Stimulated activated CD4-positive, alpha-beta T cell treated with anti-CD3 and anti-CD28 coated beads, Interleukin-15, amount 100 ng/mL, for 1 hour (primary cell): Measurements from ENCODE around the gene CRYGN.

Source experiments
- DNase-seq, 2 donors: peaks; one replicate each; pipeline ENCODE4 v3.0.0-alpha.2; 2020; ENCODE audit warnings: low read depth in 1 of 2, low spot score in 1 of 2

Gene CRYGN

GRCh38 chr7:151460474-151460855 lies 20.5 kb upstream of the CRYGN start:
- no peak for DNase-seq

GRCh38 chr7:151459726-151460473 lies 20.0 kb upstream of the CRYGN start:
- DNase-seq: no peak

DNA sequence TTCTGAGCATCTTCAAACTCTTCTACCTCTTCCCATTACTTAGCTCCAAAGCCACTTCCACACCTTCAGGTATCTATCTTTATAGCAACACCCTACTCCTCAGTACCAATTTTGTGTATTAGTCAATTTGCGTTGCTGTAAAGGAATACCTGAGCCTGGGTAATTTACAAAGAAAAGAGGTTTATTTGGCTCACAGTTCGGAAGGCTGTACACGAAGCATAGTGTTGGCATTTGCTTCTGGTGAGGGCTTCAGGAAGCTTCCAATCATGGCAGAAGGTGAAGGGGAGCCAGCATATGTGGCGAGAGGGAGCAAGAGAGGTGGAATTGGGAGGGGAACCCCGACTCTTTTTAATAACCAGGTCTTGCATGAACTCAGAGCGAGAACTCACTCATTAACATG lies 17.6 kb upstream of the CRYGN start:
- DNase-seq: no peak

DNA sequence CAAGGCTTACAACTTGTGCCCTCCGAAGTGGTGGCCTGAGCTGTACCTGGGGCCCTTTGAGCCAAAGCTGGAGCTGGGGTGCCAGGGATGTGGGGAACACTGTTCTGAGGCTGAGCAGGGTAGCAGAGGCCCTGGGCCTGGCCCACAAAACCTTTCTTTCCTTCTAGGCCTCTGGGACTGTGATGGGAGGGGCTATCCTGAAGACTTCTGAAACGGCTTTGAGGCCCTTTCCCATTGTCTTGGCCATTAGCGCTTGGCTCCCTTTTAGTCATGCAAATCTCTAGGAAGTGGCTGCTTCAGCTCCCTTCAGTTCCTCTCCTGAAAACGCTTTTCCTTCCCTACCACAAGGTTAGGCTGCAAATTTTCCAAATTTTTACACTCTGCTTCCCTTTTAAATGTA lies 16.8 kb upstream of the CRYGN start:
- DNase-seq: no peak

- no peak for DNase-seq
Observed at GRCh38 chr7:151456276-151456675, 16.3 kb upstream of the CRYGN start.

DNA sequence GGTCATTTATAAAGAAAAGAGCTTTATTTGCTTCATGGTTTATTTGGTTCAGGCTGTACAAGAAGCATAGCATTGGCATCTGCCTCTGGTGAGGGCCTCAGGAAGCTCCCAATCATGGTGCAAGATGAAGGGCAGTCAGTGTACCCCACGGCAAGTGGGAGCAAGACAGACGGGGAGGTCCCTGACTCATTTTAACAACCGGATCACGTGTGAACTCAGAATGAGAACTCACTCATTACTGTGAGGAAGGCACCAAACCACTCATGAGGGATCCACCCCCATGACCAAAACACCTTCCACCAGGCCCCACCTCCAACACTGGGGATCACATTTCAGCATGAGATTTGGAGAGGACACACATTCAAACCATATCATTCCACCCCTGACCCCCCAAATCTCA lies 15.7 kb upstream of the CRYGN start:
- DNase-seq: no peak

DNA sequence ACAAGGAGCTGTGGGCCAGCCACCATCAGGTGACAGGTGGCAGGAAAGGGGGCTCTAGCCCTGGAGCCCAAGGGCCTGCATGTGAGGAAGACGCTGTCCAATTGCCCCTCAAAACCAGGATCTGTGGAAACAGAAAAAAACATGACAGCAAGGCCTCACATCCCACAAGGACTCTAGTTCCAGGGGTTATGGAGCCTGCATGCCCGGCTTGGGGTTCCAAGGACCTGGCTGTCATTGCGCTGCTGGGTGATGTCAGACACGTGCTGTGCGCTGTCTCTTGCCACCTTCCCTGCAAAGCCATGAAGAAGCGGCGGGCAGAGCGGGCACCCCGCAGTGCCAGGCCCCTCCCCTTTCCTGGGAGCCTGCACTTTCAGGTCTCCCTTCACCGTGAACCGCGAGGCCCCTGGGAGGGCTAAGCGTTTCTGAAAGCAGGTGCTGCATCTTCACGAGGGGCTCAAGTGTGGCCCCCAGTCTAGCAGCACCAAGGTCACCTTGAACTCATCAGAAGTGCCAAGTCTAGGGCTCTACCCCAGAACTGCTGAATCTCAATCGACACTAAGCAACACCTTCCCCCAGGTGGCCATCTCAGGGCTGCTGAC lies 15.1 kb upstream of the CRYGN start:
- no peak for DNase-seq

DNA sequence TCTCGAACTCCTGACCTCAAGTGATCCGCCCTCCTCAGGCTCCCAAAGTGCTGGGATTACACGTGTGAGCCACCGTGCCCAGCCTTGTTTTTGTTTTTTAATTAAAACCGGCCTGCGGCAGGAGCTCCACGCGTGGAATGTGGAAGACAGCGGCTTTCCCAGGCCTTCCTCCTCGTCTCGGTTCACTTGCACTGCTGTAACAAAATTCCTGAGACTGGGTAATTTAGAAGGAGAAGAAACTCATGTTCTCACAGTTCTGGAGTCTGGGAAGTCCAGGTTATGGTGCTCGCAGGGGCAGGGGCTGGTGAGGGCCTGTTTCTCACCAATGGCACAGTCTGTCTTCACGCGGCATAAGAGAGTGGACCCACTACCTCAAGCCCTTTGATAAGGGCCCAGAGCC lies 14.4 kb upstream of the CRYGN start:
- DNase-seq: no peak

GRCh38 chr7:151453326-151453791 lies 13.4 kb upstream of the CRYGN start:
- no peak for DNase-seq

DNA sequence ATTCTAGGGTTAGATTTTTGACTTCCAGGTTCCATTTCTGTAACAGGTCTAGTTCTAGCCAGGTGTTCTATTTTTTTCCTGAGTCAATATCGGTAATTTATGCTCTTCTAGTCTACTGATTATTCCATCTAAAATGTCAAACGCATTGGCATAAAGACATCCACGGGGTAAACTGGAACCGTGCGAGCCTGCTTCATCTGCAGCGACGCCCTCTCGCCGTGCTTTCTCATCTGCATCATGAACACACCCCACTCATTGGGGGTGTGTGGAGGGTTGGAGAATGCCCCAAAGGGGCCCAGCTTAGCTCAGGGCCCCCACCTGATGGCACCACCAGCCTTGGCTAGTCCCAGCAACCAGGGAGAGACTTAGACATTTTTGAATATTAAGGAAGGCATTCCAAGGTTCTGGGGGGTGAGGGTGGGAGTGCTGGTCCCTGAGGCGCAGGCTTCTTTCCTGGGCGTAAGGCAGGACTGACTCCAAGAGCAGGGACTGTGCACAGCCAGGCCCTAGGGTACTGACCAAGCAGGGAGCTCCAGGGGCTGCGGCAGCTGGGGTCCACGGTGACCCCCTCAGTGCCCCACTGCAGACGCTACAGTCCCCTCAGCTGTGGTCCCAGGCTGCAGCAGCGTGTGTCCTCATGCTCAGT lies 12.9 kb upstream of the CRYGN start:
- no peak for DNase-seq

GRCh38 chr7:151451626-151452571 lies 12.0 kb upstream of the CRYGN start:
- DNase-seq: no peak

DNA sequence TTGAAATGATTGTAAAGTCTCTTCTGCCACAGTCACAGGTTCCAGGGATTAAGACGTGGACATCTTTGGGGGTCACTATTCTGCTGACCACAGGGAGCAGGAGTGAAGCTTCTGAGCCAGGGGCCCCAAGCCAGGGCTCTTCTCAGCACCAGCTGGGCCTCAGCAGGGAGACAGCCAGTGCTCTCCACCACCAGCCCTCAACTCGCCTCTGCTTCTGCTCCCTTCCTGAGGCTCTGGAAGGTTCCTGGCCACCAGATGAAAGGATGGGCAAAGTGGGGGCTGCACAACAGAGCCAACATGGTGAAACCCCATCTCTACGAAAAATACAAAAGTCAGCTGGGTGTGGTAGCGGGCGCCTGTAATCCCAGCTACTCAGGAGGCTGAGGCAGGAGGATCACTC lies 11.2 kb upstream of the CRYGN start:
- no peak for DNase-seq

DNA sequence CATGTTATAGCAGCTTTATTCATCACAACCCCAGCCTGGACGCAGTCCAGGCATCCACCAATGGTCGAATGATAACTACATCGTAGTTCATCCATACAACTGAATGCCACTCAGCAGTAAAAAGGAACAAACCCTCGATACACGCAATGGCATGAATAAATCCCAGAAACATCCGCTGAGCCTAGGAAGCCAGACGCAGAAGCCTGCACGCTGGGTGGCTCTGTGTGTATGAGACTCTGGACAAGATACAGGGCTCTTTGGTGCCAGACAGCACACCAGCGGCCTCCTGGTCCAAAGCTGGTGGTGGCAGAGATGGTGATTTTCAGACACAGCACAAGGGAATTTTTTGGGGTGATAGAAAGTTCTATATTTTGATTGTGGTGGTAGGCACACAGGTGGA lies 10.0 kb upstream of the CRYGN start:
- no peak for DNase-seq

- peak; percentile 64 to 66 for DNase-seq
Observed at GRCh38 chr7:151448261-151449252, 8.6 kb upstream of the CRYGN start.

DNA sequence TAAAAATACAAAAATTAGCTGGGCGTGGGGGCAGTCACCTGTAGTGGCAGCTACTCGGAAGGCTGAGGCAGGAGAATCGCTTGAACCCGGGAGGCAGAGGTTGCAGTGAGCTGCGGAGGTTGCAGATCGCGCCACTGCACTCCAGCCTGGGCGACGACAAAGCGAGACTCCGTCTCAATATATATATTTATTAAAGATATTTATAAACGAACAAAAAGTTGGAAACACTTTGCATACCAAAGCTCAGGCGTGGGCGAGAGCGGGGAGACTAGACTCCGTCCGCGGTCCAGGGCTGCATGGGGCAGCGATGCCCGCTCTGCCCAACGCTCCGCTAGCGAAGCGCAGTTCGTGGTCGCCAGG lies 7.9 kb upstream of the CRYGN start:
- no peak for DNase-seq

DNA sequence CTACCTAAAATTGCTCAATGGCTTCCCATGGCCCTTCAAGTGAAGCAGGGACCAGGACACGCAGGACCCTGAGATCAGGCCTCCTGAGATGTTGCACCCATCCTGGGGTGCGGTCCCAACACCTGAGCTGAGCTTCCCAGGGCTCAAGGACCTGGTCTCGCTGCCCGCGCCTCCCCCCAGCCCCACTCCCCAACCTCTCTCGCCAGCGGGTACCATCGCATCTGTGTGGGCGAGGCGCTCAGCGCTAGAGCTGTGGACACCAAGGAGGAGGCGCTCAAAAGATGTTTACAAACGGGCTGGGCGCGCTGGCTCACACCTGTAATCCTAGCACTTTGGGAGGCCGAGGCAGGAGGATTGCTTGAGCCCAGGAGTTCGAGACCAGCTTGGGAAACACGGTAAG lies 7.4 kb upstream of the CRYGN start:
- DNase-seq: no peak

GRCh38 chr7:151446412-151446811 lies 6.5 kb upstream of the CRYGN start:
- no peak for DNase-seq

DNA sequence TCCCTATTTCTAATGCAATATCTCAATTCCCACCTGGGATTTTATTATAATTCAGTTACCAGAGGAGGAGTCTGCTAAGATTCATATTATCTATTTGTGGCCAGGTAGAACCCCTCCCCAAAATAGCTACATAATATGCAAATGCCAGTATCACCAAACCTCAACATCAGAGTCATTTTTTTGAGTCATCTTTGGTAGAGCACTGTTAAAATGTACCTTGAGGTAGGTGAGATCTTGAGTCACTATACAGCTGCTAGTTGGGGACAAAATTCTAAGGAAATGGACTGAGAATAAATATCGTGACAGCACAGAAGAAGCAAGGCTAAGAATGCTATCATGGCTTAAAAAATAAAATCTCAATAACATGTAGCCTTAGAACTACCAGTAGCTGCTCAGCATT lies 4.7 kb upstream of the CRYGN start:
- no peak for DNase-seq

DNA sequence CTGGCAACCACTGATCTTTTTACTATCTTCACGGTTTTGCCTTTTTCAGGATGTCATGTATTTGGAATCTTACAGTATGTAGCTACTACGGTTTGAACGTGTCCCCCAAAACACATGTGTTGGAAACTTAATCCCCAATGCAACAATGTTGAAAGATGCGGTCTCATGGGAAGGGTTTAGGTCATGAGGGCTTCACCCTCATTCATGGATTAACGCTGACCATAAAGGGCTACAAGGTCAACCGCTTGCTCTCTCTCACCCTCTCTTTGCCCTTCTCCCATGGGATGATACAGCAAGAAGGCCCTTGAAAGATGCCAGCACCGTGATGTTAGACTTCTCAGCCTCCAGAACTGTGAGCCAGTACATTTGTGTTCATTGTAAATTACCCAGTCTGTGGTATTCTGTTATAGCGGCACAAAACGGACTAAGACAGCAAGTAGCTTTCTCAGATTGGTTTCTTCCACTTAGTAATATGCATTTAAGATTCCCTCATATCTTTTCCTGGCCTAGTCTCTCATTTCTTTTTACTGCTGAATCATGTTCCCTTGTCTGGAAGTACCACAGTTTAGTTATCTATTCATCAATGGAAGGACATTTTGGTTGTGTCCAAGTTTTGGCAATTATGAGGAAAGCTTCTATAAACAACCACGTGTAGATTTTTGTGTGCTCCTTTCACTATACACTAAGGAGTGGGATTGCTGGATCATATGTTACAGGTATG lies 3.0 kb upstream of the CRYGN start:
- no peak for DNase-seq
